H1 (cell line): ENCODE measurements around the gene PFN3. TPM values are rescaled to one million over a fixed set of nuclear protein-coding genes. Genes with fewer than 3 reads are reported as not detected.

Experiments used
- CTCF ChIA-PET: fragments of 300-600 bp; sonication (Branson Sonifier 250); formaldehyde crosslinking; loops from one replicate; lab custom pipeline; 2021; ENCODE audit not compliant: partially characterized antibody; lab: Charles Lee
- POLR2A ChIA-PET: fragments of 300-600 bp; sonication (Branson Sonifier 250); formaldehyde crosslinking; loops from one replicate; lab custom pipeline; 2021; ENCODE audit warnings: inconsistent platforms; ENCODE audit not compliant: partially characterized antibody; lab: Charles Lee
- DNase-seq, 2 experiments: peaks; one replicate each; pipeline versions ENCODE4 v3.0.0 to v3.0.0-alpha.2; 2010 to 2022; ENCODE audit warnings: low spot score in 2 of 2, low read depth in 1 of 2, mixed read lengths in 1 of 2
- FAIRE-seq: peaks from 2 replicates; lab custom pipeline; 2011; peaks lifted over from hg19 to GRCh38; lab: Jason Lieb, UNC
- H2AFZ ChIP-seq: 2 replicates; pipeline ENCODE4 v1.8.1; 2012; ENCODE audit warnings: low read length, inconsistent platforms
- H2AK5ac ChIP-seq: 2 replicates; pipeline ENCODE4 v1.6.1; 2013; ENCODE audit warnings: low read depth, low read length
- H2BK120ac ChIP-seq: replicated peaks from 2 replicates; pipeline ENCODE3; 2013; ENCODE audit warnings: low read depth, low read length, inconsistent platforms
- H2BK12ac ChIP-seq: 2 replicates; pipeline ENCODE4 v1.6.1; 2013; ENCODE audit warnings: low read depth, low read length
- H2BK15ac ChIP-seq: 2 replicates; pipeline ENCODE4 v1.6.1; 2013; ENCODE audit warnings: low read length
- H2BK20ac ChIP-seq: 2 replicates; pipeline ENCODE4 v1.6.1; 2013; ENCODE audit warnings: low read length
- H2BK5ac ChIP-seq: 2 replicates; pipeline ENCODE4 v1.6.1; 2013; ENCODE audit warnings: low read depth, low read length
- H3K14ac ChIP-seq: 2 replicates; pipeline ENCODE4 v1.6.1; 2013; ENCODE audit warnings: inconsistent platforms; ENCODE audit not compliant: insufficient read length
- H3K18ac ChIP-seq: 2 replicates; pipeline ENCODE4 v1.6.1; 2013; ENCODE audit warnings: low read length; ENCODE audit errors: extremely low read depth
- H3K23ac ChIP-seq: 2 replicates; pipeline ENCODE4 v1.6.1; 2013; ENCODE audit warnings: inconsistent platforms; ENCODE audit not compliant: insufficient read length
- H3K23me2 ChIP-seq: 2 replicates; pipeline ENCODE4 v1.6.1; 2013; ENCODE audit warnings: low read depth, low read length
- H3K27ac ChIP-seq: 2 replicates; pipeline ENCODE4 v1.6.1; 2011; ENCODE audit warnings: low read depth, low read length, inconsistent platforms
- H3K27me3 ChIP-seq, 4 experiments: replicated peaks in 1 of 4; 1 replicate in 1 of 4; 2 replicates in 3 of 4; pipeline versions ENCODE4 v1.6.1 to v1.8.1; 2011 to 2013; ENCODE audit warnings: low read length in 3 of 4, mild to moderate bottlenecking in 3 of 4, inconsistent platforms in 2 of 4, mixed read lengths in 2 of 4, moderate library complexity in 1 of 4; ENCODE audit not compliant: control insufficient read depth in 3 of 4, insufficient read depth in 3 of 4; ENCODE audit errors: extremely low read depth in 1 of 4
- H3K36me3 ChIP-seq, 4 experiments: 2 replicates each; pipeline versions ENCODE4 v1.6.1 to v1.8.1; 2011 to 2013; ENCODE audit warnings: mild to moderate bottlenecking in 4 of 4, low read length in 3 of 4, moderate library complexity in 2 of 4, control low read depth in 1 of 4, inconsistent platforms in 1 of 4; ENCODE audit not compliant: insufficient read depth in 4 of 4, control insufficient read depth in 2 of 4
- H3K4ac ChIP-seq: replicated peaks from 2 replicates; pipeline ENCODE3; 2013; ENCODE audit warnings: low read length, low read depth, mixed read lengths, inconsistent platforms; ENCODE audit not compliant: insufficient read length
- H3K4me1 ChIP-seq, 4 experiments: replicated peaks in 1 of 4; 1 replicate in 1 of 4; 2 replicates in 3 of 4; pipeline versions ENCODE4 v1.6.1 to v1.8.1; 2011 to 2013; ENCODE audit warnings: low read length in 3 of 4, inconsistent platforms in 2 of 4, mixed read lengths in 1 of 4; ENCODE audit not compliant: insufficient read depth in 4 of 4, control insufficient read depth in 3 of 4
- H3K4me2 ChIP-seq, 2 experiments: 2 replicates each; pipeline versions ENCODE4 v1.6.1 to v1.8.1; 2011 to 2013; ENCODE audit warnings: low read depth in 2 of 2, low read length in 2 of 2, control low read depth in 1 of 2, inconsistent platforms in 1 of 2, mild to moderate bottlenecking in 1 of 2; ENCODE audit not compliant: insufficient read depth in 1 of 2
- H3K4me3 ChIP-seq, 4 experiments: fragments of 200-600, 300-600 bp in 1 of 4; sonication (generic), shearing (Covaris generic), sonication (Bioruptor Twin) in 1 of 4; 2 replicates each; pipeline versions ENCODE4 v1.5.1 to v1.8.1; 2011 to 2016; ENCODE audit warnings: low read length in 4 of 4, low read depth in 3 of 4, control low read depth in 2 of 4, inconsistent platforms in 2 of 4, mild to moderate bottlenecking in 2 of 4, mixed read lengths in 1 of 4, moderate library complexity in 1 of 4; ENCODE audit not compliant: insufficient read depth in 2 of 4; ENCODE audit errors: extremely low read depth in 1 of 4
- H3K56ac ChIP-seq: replicated peaks from 2 replicates; pipeline ENCODE3; 2013; ENCODE audit warnings: low read depth, mild to moderate bottlenecking, mixed read lengths, low read length, inconsistent platforms; ENCODE audit not compliant: insufficient read length
- H3K79me1 ChIP-seq: 2 replicates; pipeline ENCODE4 v1.6.1; 2013; ENCODE audit warnings: low read depth, low read length, control low read depth
- H3K79me2 ChIP-seq, 2 experiments: 2 replicates each; pipeline versions ENCODE4 v1.6.1 to v1.8.1; 2012 to 2013; ENCODE audit warnings: low read length in 2 of 2, mild to moderate bottlenecking in 2 of 2, inconsistent platforms in 1 of 2; ENCODE audit not compliant: insufficient read depth in 2 of 2, control insufficient read depth in 1 of 2
- H3K9ac ChIP-seq, 4 experiments: replicated peaks in 1 of 4; 1 replicate in 1 of 4; 2 replicates in 3 of 4; pipeline versions ENCODE4 v1.6.1 to v1.8.1; 2011 to 2013; ENCODE audit warnings: low read depth in 3 of 4, low read length in 3 of 4, control low read depth in 2 of 4, mild to moderate bottlenecking in 2 of 4, moderate library complexity in 2 of 4, inconsistent platforms in 1 of 4; ENCODE audit errors: extremely low read depth in 1 of 4
- H3K9me3 ChIP-seq, 2 experiments: 2 replicates each; pipeline versions ENCODE4 v1.6.1 to v1.8.1; 2012 to 2013; ENCODE audit warnings: mild to moderate bottlenecking in 2 of 2, moderate library complexity in 2 of 2, control low read depth in 1 of 2, inconsistent platforms in 1 of 2, low read depth in 1 of 2, low read length in 1 of 2, mixed read lengths in 1 of 2; ENCODE audit not compliant: insufficient read depth in 2 of 2
- H4K20me1 ChIP-seq, 2 experiments: replicated peaks in 1 of 2; 2 replicates each; pipeline versions ENCODE3 to v1.8.1; 2011 to 2013; ENCODE audit warnings: inconsistent platforms in 2 of 2, low read length in 2 of 2, mild to moderate bottlenecking in 1 of 2; ENCODE audit not compliant: insufficient read depth in 2 of 2, control insufficient read depth in 1 of 2
- H4K5ac ChIP-seq: 2 replicates; pipeline ENCODE4 v1.6.1; 2013; ENCODE audit warnings: low read length, low read depth, mixed read lengths, inconsistent platforms; ENCODE audit not compliant: insufficient read length
- H4K8ac ChIP-seq: 2 replicates; pipeline ENCODE4 v1.8.0; 2013; ENCODE audit warnings: mild to moderate bottlenecking, moderate library complexity, low read length, inconsistent platforms; ENCODE audit not compliant: insufficient read depth; ENCODE audit errors: extremely low read depth
- H4K91ac ChIP-seq: replicated peaks from 2 replicates; pipeline ENCODE3; 2013; ENCODE audit warnings: low read length, mixed read lengths, inconsistent platforms; ENCODE audit not compliant: insufficient read length
- CBX8 ChIP-seq: fragments of 300-800, 300-1000 bp; sonication (generic); IDR thresholded peaks from 2 replicates; pipeline ENCODE4 v1.7.1; 2016; ENCODE audit warnings: low read depth, low read length, borderline replicate concordance
- CHD2 ChIP-seq: IDR thresholded peaks from 2 replicates; pipeline ENCODE4 v1.6.1; 2012; ENCODE audit warnings: low read length, improper control_type of control experiment
- EP300 ChIP-seq, 2 experiments: IDR thresholded peaks; 1 replicate in 1 of 2; 2 replicates in 1 of 2; pipeline ENCODE4 v1.6.1; 2011 to 2012; ENCODE audit warnings: low read depth in 2 of 2, low read length in 2 of 2, mild to moderate bottlenecking in 2 of 2, borderline replicate concordance in 1 of 2, inconsistent platforms in 1 of 2, moderate library complexity in 1 of 2
- EZH2 ChIP-seq: fragments of 200-600 bp; sonication (generic); IDR thresholded peaks from 2 replicates; pipeline ENCODE4 v1.7.1; 2012; ENCODE audit warnings: low read depth, mild to moderate bottlenecking, moderate library complexity, low read length, inconsistent platforms; ENCODE audit not compliant: severe bottlenecking
- HDAC2 ChIP-seq, 2 experiments: fragments of 300-600 bp in 1 of 2; sonication (generic) in 1 of 2; IDR thresholded peaks; 2 replicates each; pipeline ENCODE4 v1.6.1; 2011 to 2012; ENCODE audit warnings: low read depth in 2 of 2, low read length in 2 of 2, mild to moderate bottlenecking in 2 of 2, moderate library complexity in 2 of 2, borderline replicate concordance in 1 of 2, inconsistent platforms in 1 of 2
- HDAC6 ChIP-seq: IDR thresholded peaks from one replicate; pipeline ENCODE4 v1.7.1; 2012; ENCODE audit warnings: low read depth, mild to moderate bottlenecking, inconsistent platforms, low read length, moderate library complexity
- RFX5 ChIP-seq: IDR thresholded peaks from 2 replicates; pipeline ENCODE4 v1.6.1; 2011; ENCODE audit warnings: low read depth, low read length, improper control_type of control experiment, borderline replicate concordance
- SAP30 ChIP-seq: fragments of 300-600 bp; sonication (generic); IDR thresholded peaks from 2 replicates; pipeline ENCODE4 v1.7.1; 2012; ENCODE audit warnings: low read length, moderate library complexity, mild to moderate bottlenecking, inconsistent platforms; ENCODE audit not compliant: insufficient read depth, insufficient replicate concordance
- SIRT6 ChIP-seq: IDR thresholded peaks from one replicate; pipeline ENCODE4 v1.7.1; 2012; ENCODE audit warnings: low read length, inconsistent platforms
- SP1 ChIP-seq: IDR thresholded peaks from 2 replicates; pipeline ENCODE4 v1.6.1; 2011; ENCODE audit warnings: low read depth, low read length
- YY1 ChIP-seq: IDR thresholded peaks from 2 replicates; pipeline ENCODE4 v1.6.1; 2011; ENCODE audit warnings: low read depth, mild to moderate bottlenecking, low read length
- WGBS, 2 experiments: shearing (Covaris generic) in 1 of 2; methylation state at CpG; one replicate each; pipeline versions ENCODE4 v1.1.6 to v1.1.7; 2013 to 2015; ENCODE audit warnings: low lambda C conversion rate in 2 of 2, mixed read lengths in 2 of 2, inconsistent platforms in 1 of 2, low coverage in 1 of 2, missing lambda C conversion rate in 1 of 2; ENCODE audit not compliant: insufficient replicate concordance in 2 of 2, insufficient coverage in 1 of 2, insufficient read length in 1 of 2; ENCODE audit errors: extremely low coverage in 1 of 2, missing lambda C conversion rate in 1 of 2; 5-methylcytosine and 5-hydroxymethylcytosine counted together
- polyA plus RNA-seq, 7 experiments: library from polyadenylated mRNA; depleted of rRNA in 3 of 7; stranded (reverse) in 5 of 7; unstranded in 2 of 7; fragments of >200 nt in 5 of 7; fragments of 200-250 nt in 2 of 7; gene quantifications; 1 replicate in 5 of 7; 2 replicates in 1 of 7; 4 replicates in 1 of 7; pipeline versions ENCODE4 v1.2.1 to v1.2.3, GENCODE V29; 2011 to 2013; ENCODE audit warnings: missing spikeins in 2 of 7, mixed read lengths in 2 of 7
- total RNA-seq: library from RNA; stranded (reverse); fragmentation: NEBNext Ultra II Directional; extraction: Animal tissue kit (Norgen Biotek cat#: 25700); gene quantifications from 2 replicates; pipeline ENCODE4 v1.2.1, GENCODE V29; 2021

PFN3 gene
- total and polyA plus RNA-seq, 2 of the 8 experiments (the other 6 are each of a cell fraction or from before 2014, with no cell fraction given) = not detected

GRCh38 chr5:177370488-177371119 lies 29.9 kb downstream of the PFN3 start:
- no peak overlapping the region for H2BK12ac ChIP-seq
- peak; percentile 28 for FAIRE-seq
- TF ChIP-seq HDAC2 (IDR thresholded peaks at IDR 0.05; ENCODE audit: borderline replicate concordance in 1 of 2, low read depth in 2 of 2, low read length in 2 of 2) (0 out of 4 replicates have a peak, but pooled peaks of 1 of the 2 experiments have one; percentile 64), CBX8 (no peak), EZH2 (no peak), SP1 (peak; percentile 54; the same call in 1 of the 2 replicates), EP300 (IDR thresholded peaks at IDR 0.05; ENCODE audit: borderline replicate concordance in 1 of 2, low read depth in 2 of 2, low read length in 2 of 2) (no peak), CHD2 (no peak), YY1 (no peak), SAP30 (no peak), SIRT6 (no peak), RFX5 (no peak), HDAC6 (no peak)

More at GRCh38 chr5:177370488-177371119, 29.9 kb downstream of the PFN3 start:
- Histone ChIP-seq H4K5ac (no peak overlapping the region), H3K4me2 (peak overlapping the region; percentile 53 to 79), H2BK20ac (no peak overlapping the region), H3K27ac (0 out of 2 replicates have a peak overlapping the region, but pooled peaks have one; percentile 60), H4K91ac (no peak overlapping the region), H2BK15ac (peak overlapping the region; percentile 98; the same call in 1 of the 2 replicates), H4K20me1 (peaks cover 0 to 8% of the 10 kb centered on the region in 2 experiments), H3K23me2 (peaks cover 19% of the 10 kb centered on the region; the same call in 1 of the 2 replicates), H3K4ac (no peak overlapping the region), H3K14ac (no peak overlapping the region), H3K9me3 (no peaks in the 10 kb centered on the region), H2BK120ac (no peak overlapping the region), H3K4me3 (peak overlapping the region; percentile 23 to 63 (median 58); a peak in 6 of 8 replicates), H3K9ac (0 out of 7 replicates have a peak overlapping the region, but pooled peaks of 1 of the 4 experiments have one; percentile 31), H3K56ac (no peak overlapping the region), H3K23ac (no peak overlapping the region), H4K8ac (no peak overlapping the region), H3K18ac (peak overlapping the region; percentile 83; the same call in 1 of the 2 replicates), H3K36me3 (no peaks in the 10 kb centered on the region), H2AK5ac (0 out of 2 replicates have a peak overlapping the region, but pooled peaks have one; percentile 75), H3K27me3 (peaks cover 1 to 14% (median 12%) of the 10 kb centered on the region in 4 experiments; a peak in 4 of 7 replicates), H3K79me1 (peaks cover 7% of the 10 kb centered on the region; the same call in 1 of the 2 replicates), H2BK5ac (peak overlapping the region; percentile 69; the same call in 1 of the 2 replicates), H2AFZ (no peak overlapping the region; the same call in 1 of the 2 replicates), H3K4me1 (peaks cover 8 to 36% (median 31%) of the 10 kb centered on the region in 4 experiments), H3K79me2 (no peaks in the 10 kb centered on the region)
- peak; percentile 93 to 99 for DNase-seq
- POLR2A ChIA-PET = interaction anchor here (0.6 to 4.4 kb wide), 8 partner anchors 19 to 85 kb away, joined by 3 to 18 read pairs (median 4); partner anchors contain the start of genes GRK6 and LMAN2
- CTCF ChIA-PET = interaction anchor here (0.6 to 16.9 kb wide), 25 partner anchors 8 to 718 kb away, joined by 3 to 363 read pairs (median 6); partner anchors contain the start of genes GRK6, LMAN2, MXD3 and PFN3
- WGBS, 2 experiments = 7% methylated on average over 15 of the region's 42 CpGs; no CpG with 5 or more reads in 1 of the 2 experiments
